GF-D8 (cell line): ENCODE measurements around the gene ZNF398.

Experiments used
- DNase-seq: peaks from one replicate; lab custom pipeline; 2025; lab: John Stamatoyannopoulos, UW

ZNF398 gene

DNA sequence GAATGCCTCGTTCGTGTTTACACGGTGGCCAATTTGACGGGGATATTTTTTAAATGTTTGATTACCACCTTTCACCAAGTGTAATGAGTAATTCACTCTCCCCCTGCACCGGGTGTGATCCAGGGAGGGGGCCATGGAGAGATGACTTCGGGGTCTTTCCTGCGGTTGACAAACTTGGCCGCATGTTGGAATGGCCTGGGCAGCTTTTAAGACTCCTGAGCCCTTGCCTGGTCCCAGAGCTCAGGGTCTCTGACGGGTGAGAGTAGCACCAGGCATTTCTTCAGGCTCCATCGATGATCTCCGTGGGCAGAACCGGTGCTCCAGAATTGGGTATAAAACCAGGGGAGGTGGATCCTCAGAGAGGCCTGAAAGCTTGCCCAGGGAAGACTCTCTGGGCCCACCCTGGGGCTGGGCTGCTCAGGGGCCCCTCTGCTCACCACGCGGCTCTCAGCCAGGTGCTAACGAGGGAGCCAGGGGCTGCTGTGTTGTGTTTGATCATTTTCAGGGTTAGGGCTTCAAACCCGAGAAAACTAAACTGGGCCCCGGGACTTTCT, 49.0 kb downstream of the ZNF398 start:
- no peak for DNase-seq

DNA sequence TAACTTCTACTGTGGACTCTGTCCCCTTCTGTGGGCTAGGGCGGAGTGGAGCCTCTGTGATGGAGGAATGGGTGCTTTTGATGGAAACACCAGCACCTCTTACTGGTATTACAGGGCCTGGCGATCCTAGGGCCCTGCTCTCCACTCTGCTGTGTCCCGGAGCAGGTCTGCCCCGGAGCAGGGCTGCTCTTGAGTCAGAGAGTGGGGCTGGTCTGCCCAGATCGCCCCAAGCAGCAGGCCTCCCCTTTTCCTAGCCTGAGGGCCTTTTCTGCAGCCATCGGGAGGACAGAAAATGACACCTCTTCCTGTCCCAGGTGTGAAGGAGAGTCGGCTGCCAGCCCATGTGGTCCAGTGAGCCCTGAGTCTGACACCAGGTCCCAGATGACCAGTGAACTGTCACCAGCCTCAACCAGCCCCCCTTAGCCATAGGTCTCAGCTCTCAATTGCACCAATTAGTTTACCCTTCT, 49.5 kb downstream of the ZNF398 start:
- no peak for DNase-seq

DNA sequence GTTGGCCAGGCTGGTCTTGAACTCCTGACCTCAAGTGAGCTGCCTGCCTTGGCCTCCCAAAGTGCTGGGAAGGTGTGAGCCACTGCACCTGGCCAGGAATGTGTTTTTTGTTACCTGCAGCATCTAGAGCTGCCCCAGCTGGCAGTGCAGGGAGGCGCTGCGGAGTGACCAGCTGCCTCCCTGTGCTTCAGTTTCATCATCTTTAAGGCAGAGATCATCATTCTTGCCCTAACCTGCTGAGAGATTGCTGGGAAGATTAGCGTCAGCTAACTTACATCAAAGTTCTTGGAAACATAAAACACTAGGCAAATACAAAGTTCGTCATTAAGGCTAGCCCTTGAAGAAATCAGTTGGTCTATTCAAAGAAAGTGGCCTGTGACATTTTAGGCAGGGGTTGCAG, 50.4 kb downstream of the ZNF398 start:
- DNase-seq: no peak

DNA sequence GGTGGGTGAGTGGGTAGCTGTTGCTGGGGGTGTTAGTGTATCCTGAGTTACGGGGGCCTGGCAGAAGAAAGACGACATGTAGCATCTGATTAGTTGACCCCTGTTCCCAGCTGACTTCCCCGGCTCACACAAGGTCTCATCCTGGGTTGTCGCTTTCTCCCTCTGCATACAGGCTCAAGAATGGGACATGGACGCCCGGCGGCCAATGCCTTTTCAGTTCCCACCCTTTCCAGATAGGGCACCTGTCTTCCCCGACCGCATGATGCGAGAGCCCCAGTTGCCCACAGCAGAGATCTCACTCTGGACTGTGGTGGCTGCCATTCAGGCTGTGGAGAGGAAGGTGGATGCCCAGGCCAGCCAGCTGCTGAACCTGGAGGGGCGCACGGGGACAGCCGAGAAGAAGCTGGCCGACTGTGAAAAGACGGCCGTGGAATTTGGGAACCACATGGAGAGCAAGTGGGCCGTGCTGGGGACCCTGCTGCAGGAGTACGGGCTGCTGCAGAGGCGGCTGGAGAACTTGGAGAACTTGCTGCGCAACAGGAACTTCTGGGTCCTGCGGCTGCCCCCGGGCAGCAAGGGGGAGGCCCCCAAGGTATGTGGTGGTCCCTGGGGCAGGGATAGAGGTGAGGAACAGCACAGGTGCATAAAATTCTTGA, 51.0 kb downstream of the ZNF398 start:
- no peak for DNase-seq

DNA sequence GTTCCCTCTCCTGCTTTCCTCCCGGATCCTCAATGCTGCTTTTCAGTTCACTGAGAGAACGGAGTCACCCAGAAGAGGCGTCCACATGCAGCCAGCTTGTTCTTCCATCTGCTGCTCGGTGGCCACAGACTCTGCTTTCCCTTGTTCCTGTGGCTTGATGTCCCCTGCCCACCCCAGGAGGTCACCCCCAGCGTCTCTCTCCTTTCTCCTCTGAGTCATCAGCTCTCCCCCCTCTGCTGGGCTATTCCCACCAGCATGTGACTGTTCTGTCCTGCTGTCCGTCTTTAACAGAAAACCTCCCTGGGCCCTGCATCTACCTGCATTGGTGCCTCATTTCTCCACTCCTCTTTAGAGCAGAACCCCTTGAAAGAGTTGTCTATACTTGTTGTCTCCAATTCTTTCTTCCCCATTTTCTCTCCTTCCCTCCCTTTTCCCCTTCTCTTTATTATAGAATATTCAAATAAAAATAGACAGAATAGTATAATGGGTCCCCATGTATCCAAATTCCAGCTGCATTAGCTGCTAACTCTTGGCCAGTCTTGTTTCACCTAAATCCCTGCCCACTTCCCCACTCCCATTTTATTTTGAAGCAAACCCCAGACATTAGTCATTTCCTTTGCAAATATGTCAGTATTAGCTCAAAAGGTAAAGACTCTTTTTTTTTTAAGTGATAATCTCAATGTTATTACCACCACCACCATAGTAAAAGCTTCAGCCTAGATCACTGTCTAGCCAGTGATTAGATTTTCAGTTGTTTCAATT, 52.2 kb downstream of the ZNF398 start:
- DNase-seq: no peak

DNA sequence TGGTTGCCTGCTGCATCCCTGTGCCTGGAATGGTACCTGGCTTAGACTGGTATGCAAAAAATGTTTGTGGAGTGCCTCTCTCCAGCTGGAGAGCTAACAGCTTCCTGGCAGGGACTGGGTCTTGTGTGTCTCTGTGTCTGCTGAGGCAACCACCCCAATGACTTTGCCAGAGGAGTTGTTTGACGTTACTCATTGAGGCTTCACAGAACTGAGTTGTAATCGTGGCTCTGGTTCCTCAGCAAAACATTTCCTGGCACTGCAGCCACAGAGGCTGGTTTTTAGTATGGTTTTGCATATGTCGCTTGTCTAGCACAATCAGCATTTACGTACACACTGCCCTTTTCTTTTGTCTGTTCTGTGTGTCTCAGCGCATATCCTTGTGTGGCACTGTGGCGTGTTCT, 55.6 kb downstream of the ZNF398 start:
- no peak for DNase-seq

DNA sequence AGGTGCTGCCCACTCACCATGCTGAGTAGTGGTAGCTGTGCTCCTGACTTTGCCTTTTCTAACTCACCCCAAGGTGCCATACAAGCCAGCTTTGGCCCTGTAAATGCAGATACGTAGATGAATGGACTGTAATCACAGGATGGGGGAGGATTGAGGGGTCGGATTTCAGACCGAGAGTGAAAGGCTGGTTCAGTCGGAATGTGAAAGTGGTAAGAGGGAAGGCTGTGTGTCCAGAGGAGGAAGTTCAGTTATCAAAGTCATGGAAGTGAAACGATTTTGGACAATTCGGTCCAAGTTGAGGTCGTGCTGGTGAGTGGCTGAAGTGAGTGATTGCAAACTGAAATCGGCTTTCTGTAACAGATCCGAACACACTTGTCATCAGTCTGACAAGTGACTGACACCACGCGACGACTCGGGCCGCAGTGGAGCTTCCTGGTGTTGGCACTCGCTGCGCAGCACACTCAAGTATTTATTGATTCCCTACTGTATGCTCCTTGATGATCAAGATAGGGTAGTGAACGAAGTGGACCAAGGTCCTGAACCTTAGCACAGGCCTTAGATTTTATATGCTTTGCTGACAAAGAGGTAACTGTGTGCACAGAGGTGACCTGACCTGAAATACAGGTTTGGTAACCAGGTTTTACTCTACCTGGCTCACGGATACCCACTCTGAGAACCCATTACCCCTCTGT, 58.6 kb downstream of the ZNF398 start:
- DNase-seq: no peak

DNA sequence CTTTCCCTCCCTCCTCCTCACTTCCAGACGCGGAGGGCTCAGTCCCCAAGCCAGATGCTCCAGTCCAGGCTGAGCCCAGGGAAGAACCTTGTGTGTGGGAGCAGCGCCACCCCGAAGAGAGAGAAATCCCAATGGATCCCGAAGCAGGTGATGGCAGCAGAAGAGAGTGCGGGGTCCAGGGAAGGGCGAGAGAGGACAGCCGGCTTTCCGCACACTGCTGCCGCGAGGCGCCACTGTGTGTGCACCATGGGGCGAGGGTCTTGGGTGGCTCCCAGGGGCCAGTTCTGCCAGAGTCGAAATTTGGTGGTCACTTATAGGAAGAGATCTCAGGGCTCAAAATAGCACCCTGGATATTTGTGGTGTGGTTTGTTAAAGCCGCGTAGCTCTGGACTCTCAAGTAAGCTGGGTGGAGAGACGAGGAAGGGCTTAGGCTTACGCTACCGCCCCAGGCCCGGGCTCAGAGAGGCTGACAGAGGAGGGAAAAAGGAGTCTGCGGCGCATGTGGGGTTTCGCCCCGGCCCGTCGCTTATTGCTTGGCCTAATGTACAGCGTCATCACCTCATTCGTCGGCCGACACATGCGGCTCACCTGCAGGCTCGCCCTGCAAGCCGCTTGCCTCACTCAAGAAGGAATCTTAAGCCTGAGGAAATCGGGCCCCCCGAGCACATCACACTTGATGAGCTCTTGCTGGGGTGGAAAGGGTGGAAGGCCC, 60.2 kb downstream of the ZNF398 start:
- no peak for DNase-seq

DNA sequence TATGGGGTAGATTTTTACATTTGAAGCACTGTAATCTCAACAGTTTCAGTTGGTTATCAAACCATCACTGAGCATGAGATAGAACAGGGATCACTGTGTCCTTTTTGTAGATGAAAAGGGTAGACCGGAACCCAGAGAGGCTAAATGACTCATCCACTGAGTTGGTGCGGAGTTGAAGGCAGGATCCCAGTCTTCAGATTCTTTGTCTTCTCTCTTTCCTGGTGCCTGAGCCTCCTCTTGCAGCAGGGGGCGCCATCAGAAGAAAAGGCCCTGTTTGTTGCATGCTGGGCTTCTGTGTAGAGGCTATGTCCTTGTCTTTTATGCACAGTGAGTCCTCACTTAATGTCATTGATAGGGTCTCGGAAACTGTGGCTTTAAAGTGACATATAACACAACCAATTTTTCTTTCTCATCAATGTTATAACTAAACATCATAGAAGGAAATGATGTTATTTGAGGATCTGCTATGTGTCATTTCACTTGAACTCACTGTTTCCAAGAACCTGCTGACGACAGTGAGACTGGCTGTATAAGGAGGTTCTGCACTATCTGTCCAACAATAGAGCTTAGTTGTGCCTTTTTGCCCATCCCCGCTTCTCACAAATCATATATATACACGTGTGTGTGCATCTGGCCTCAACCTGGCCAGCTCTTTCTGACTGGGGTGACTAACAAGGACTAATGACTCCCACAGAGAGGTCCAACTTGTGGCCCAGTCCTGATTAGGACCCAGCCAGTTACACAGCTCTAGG, 62.4 kb downstream of the ZNF398 start:
- DNase-seq: no peak

DNA sequence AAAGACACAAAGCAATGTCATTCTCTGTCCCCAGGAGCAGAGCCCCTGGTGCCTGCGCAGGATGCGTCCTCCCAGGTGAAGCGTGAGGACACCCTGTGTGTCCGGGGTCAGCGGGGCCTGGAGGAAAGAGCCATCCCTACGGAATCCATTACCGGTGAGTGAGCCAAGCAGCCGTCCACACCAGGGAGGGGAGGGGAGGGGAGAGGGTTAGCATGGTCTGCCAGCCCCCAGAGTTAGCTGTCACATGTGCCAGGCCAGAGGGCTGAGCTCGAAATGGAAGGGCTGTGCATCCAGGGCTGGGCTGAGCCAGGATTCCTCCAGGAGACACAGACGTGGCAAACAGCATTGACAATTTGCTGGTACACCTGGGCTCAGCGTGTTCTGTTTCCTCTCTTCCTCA, 63.3 kb downstream of the ZNF398 start:
- no peak for DNase-seq

DNA sequence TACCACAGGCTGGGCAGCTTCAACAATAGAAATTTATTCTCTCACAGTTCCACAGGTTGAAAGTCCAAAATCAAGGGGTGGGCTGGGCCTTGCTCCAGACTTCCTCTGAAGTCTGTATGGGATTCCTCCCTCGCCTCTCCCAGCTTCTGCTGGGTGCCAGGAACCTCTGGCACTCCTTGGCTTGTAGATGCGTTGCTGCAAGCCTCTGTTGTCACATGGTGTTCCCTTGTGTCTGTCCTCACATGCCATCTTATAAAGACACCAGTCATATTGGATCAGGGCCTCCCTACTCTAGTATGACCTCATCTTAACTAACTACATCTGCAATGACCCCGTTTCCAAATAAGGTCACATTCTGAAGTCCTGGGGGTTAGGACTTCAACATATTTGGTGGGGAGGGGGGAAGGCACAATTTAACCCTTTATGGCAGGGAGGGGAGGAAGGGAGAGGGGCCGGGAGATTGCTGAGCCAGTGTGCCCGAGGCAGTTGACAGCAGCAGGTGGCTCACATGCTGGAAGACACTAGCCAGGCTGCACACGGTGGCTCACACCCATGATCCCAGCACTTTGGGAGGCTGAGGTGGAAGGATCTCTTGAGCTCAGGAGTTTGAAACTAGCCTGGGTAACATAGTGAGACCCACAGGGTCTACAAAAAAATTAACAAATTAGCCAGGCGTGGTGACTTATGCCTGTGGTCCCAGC, 66.9 kb downstream of the ZNF398 start:
- DNase-seq: no peak

DNA sequence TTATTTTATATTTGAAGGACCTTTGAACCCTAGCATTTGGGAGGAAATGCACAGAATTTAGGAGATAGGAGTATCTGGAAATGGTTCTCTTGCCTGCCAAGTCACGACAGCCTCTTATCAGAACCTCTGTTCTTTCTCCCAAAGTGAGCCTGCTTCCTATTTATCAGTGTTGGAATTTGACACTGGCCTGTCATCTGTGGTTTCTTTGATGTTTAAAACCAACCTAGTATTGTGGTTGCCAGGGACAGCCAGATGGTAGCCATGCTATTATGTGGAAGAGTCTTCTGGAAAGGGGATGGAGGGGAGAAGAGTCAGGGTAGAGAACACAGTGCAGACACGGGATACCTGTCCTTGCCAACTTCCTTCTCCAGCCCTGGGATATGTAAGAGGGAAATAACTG, 69.1 kb downstream of the ZNF398 start:
- no peak for DNase-seq

DNA sequence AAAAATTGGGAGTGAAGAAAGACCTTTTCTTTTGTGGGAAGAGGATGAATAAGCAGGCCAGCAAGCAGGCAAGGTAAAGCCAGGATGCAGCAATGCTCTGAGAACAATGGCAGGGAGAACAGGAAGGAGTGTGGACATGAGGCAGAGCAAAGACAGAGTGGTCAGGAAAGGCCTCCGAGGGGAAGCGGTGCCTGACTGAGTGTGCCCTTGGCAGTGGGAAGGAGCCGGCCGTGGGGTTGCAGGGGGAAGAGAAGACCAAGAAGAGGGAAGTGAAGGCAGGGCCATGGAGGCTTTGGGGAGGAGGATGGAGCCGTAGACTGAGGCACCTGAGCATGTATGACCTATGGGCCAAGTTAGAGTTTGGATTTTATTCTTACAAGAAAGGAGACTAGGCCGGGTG, 70.3 kb downstream of the ZNF398 start:
- DNase-seq: no peak

DNA sequence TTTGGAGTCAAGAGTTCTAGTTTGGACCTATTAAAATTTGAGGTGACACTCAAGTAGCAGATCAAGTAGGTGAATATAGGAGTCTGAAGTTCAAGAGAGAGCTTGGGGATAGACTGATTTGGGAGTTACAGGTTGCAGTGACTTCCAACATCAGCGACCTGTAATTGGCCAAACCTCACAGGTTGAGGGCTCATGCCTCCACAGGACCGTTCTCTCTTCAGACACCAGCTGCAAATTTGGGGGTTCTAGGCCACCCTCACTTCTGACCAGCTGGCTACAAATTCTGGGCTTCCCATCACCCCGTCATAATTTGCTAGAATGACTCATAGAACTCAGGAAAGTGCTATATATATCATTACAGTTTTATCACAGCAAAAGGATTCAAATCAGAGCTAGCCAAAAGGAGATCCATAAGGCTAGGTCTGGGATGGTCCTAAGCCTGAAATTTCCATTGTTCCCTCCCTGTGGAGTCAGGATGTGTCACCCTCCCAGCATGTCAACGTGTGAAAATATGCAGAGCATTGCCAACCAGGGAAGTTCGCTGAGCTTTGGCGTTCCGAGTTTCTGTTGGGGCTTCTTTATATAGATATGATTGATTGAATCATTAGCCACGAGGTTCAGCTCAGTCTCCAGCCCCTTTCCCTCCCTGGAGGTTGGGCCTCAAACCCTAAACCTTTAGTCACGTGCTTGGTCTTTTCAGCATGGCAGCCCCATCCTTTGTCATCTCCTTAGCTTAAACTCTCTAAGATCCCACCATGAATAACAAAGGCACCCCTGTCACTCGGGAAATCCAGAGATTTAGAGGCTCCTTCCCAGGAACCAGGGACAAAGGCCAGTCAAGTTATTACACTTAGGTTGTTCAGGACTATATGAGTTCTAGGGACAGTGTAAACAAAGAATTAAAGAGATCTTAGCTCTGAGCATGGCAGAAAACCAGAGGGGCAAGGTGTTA, 71.5 kb downstream of the ZNF398 start:
- DNase-seq: no peak

DNA sequence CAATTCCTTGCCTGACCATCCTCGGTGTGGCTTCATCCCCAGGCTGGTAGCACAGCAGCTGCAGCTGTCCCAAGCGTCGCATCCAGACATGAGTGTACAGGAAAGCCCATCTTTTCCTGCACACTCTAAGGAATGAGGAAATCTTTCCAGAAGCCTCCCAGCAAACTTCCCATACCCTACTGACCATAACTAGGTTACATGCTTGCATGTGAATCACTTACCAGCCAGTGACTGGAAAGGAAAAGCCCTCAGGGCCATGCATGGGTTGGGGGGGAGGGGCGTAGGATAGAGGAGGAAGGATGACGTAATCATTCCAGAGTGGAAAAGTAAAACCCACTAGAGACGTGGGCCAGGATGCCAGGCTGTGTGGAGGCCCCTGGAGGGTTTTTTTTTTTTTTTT, 73.3 kb downstream of the ZNF398 start:
- DNase-seq: no peak

DNA sequence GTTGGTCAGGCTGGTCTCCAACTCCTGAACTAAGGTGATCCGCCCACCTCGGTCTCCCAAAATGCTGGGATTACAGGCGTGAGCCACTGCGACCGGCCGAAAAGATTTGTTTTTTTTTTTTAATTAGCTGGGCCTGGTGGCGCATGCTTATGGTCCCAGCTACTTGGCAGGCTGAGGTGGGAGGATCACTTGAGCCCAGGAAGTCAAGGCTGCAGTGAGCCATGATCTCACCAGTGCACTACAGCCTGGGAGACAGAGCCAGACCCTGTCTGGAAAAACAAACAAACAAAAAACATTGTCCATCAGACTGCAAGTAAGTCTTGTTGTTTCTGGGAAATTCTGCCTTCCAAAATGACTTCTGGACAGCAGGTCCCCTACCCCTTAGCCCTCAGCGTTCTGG, 75.9 kb downstream of the ZNF398 start:
- DNase-seq: no peak

DNA sequence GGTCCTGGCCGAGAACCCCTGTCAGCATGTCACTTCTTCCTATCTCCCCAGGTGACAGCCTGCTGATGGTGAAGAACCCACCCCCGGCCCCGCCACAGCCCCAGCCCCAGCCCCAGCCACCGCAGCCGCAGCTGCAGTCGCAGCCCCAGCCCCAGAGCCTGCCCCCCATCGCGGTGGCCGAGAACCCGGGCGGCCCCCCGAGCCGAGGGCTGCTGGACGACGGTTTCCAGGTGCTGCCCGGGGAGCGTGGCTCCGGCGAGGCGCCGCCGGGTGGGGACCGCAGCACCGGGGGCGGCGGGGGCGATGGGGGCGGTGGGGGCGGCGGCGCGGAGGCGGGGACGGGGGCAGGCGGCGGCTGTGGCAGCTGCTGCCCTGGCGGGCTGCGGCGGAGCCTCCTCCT, 76.5 kb downstream of the ZNF398 start:
- DNase-seq: no peak

DNA sequence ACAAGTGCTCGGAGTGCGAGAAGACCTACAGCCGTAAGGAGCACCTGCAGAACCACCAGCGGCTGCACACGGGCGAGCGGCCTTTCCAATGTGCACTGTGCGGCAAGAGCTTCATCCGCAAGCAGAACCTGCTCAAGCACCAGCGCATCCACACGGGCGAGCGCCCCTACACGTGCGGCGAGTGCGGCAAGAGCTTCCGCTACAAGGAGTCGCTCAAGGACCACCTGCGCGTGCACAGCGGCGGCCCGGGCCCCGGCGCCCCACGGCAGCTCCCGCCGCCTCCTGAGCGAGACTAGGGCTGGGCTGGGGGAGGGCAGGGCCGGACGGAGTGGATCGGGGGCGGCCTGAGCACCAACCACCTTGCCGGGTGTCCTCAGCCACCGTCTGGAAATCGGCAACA, 77.1 kb downstream of the ZNF398 start:
- no peak for DNase-seq

DNA sequence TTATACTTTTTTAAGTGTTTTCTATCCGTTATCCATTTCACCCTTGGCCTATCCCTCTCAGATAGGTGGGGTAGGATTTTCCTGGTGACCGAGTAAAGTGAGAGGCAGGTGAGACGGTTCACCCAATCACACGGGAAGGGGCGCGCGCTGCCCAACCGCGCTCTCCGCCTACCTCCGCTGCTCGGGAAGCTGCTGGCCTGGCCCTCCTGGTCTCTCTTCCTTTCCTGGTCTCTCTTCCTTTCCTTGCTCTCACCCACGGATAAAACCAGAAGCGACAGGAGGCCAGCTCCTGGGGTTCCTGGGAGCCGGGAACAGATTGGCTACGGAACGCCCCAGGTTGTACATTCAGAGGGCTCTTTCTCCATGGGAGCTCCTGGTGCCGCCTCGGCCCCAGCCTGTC, 77.9 kb downstream of the ZNF398 start:
- no peak for DNase-seq

DNA sequence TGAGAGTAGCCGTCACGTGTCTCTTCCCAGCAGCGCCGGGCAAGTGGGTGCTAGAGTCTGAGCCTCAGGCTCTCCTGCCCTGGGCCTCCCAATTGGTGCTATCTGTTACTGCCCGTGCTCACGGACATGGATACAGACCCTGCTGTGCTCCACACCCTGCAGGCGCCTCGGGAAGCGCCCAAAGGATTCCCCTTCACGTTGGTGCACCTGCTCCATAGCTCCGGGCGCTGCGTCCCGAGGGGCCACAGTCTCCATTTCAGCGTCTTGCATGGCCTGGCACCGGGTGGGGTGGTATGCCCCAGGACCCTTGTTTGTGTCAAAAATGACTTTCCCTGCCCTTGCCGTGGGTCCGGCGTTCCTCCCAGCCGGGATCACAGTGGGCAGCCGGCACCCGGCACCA, 78.4 kb downstream of the ZNF398 start:
- no peak for DNase-seq
